OCI-LY3 (cell line): ENCODE data around the gene INTS1.

Experiments used
- EZH2phosphoT487 ChIP-seq: fragments of 200-600 bp; shearing (Covaris generic); IDR thresholded peaks from 2 replicates; pipeline ENCODE4 v1.6.1; 2018; ENCODE audit warnings: antibody characterized with exemption, mixed run types, low read depth
- TF ChIP-seq, protein P1 (sequence below): fragments of 200-600, 300-600 bp; sonication (generic); IDR thresholded peaks from 2 replicates; pipeline ENCODE4 v1.5.1; 2014; ENCODE audit warnings: antibody characterized with exemption, low read length, low read depth

- TF ChIP-seq, protein P1, sequence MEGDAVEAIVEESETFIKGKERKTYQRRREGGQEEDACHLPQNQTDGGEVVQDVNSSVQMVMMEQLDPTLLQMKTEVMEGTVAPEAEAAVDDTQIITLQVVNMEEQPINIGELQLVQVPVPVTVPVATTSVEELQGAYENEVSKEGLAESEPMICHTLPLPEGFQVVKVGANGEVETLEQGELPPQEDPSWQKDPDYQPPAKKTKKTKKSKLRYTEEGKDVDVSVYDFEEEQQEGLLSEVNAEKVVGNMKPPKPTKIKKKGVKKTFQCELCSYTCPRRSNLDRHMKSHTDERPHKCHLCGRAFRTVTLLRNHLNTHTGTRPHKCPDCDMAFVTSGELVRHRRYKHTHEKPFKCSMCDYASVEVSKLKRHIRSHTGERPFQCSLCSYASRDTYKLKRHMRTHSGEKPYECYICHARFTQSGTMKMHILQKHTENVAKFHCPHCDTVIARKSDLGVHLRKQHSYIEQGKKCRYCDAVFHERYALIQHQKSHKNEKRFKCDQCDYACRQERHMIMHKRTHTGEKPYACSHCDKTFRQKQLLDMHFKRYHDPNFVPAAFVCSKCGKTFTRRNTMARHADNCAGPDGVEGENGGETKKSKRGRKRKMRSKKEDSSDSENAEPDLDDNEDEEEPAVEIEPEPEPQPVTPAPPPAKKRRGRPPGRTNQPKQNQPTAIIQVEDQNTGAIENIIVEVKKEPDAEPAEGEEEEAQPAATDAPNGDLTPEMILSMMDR: no peak
- no peak for TF ChIP-seq EZH2phosphoT487
Measured at GRCh38 chr7:1511444-1512422, 7.5 kb upstream of the INTS1 start.
